Astrocyte of the hippocampus (primary cell): ENCODE data around the gene SYNJ1.
"Not testable (repeated sequence)": the region's sequence is repeated elsewhere in the genome, so short reads cannot be mapped to it uniquely, and the experiment has no call there.

Experiments used
- DNase-seq: peaks from one replicate; pipeline ENCODE4 v3.0.0; 2011; ENCODE audit warnings: low read depth, low spot score

Gene SYNJ1

DNA sequence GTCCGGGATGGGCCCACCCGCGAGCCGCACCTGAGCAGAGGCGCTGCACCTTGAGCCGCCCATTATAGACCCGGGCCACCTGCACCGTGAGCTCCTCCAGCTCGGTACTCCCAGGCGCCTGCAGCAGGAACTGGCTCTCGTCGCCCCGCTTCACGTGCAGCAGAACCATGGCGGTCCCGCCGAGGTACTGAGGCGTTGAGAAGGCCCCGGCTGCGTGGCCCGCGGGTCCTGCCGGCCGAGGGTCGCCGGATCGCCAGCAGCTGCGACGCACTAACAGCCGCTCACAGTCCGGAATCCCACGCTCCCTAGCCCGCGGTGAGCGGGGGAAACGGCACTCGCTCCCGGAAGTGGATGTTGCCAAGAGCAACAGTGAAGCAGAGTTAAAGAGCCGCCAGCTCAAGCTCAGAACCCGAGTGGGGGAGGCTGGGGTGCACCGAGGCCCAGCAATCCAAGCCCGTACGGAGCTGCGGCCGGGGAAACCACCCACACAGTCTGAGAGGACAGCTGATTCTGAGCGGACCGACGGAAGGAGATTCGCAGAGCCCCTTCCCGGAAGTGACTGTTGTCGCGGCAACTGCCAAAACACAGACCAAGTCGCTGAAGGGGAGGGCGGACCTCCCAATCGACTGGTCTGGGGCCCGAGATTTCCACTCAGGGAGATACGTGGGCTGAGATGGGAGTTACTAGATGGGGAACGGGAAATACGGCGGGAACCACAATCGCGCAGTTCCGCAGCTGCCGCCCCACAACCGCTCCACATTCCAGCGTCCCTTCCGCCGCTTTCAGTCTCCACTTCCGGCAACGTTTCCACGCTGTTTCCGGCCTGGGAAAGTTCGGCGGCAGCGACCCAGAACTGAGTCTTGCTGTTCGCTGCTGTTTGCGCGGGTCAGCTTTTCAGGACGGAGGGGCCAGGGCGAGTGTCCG, 115.5 kb downstream of the SYNJ1 start, which contains the start of gene CFAP298:
CFAP298 (minus strand) TSS at position 303 of the 924 bp plus-strand sequence; CDS start at position 169, 134 bp downstream.
- DNase-seq, result peak; percentile 95

- peak; percentile 42 for DNase-seq
Measured at GRCh38 chr21:32611471-32611997, 116.3 kb downstream of the SYNJ1 start.

- DNase-seq, result not testable (repeated sequence)
Measured at GRCh38 chr21:32610940-32611339, 116.9 kb downstream of the SYNJ1 start.

GRCh38 chr21:32608851-32609250, 119.0 kb downstream of the SYNJ1 start:
- no peak for DNase-seq

GRCh38 chr21:32605469-32605868, 122.3 kb downstream of the SYNJ1 start:
- no peak for DNase-seq

DNA sequence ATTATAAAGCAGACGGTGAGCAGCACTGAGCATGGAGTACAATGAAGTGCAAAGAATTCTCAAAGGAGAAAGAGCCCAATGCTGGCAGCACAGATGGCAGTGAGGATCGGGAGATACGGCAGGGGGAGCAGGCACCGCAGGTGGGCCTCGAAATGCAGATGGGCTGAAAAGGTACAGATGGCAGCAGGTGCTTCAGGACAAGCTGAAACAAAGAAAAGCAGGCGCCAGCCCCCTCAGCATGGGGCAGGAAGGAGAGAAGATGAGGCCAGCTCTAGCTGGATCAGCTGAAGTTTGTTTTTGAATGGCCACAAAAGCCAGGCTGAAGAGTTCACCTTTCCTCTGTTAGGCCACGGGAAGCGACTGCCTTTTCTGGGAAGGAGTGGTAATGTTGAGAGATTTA, 123.3 kb downstream of the SYNJ1 start:
- DNase-seq, result no peak

- no peak for DNase-seq
Measured at GRCh38 chr21:32603131-32603530, 124.7 kb downstream of the SYNJ1 start.

GRCh38 chr21:32602099-32602498, 125.7 kb downstream of the SYNJ1 start:
- DNase-seq, result no peak

DNA sequence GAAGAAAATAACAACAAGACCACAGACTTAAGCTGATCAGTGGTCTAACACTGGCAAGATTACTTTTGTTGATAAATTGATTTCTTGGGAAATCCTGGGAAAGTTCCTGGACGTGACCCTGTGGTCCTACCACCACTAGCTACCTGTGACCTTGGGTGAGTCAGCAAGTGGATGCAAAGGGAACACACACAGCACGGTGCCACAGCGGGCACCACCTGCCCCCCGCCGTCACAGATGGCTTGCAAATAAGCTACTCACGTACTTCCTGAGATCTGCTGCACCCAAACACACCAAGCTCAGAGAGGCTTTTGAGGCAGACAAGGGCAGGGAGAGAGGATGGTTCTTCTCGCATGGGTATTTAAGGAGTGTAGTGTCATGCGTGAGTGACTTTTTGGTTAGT, 128.3 kb downstream of the SYNJ1 start:
- peak; percentile 13 for DNase-seq

DNA sequence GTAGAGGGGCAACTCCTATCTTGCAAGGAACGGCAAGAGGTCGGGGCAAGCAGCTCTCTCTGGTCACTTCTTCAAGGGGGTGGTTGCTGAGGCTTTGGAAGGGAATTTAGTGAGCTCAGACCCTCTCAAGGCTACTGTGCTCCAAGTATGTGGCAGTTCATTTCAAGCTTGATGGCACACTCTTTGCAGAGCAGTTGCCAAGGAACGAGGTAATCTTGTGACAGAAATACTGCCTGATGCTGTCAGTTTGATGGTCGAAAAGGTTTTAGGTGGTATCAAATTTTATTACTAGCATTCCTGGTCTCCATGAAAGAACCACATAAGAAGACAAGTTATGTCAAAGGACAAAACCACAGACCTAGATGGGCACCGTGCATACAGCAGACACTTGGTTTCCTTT, 128.7 kb downstream of the SYNJ1 start:
- peak; percentile 54 for DNase-seq

DNA sequence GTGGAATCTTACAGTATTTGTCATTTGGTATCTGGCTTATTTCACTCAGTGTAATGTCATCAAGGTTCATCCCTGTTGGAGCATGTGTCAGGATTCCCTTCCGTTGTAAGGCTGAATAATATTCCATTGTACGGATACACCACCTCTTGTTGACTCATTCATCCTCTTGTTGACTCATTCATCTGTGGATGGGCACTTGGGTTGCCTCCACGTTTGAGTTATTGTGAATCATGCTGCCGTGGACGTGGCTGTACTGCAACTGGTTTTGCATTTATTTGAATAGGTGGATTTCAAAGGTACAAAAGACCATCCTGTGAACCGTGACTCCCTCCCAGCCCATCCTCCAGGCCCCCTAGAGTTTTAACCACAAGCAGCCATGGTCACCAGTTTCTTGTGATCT, 130.6 kb downstream of the SYNJ1 start:
- DNase-seq, result peak; percentile 68

GRCh38 chr21:32595431-32595830, 132.4 kb downstream of the SYNJ1 start:
- DNase-seq, result no peak

GRCh38 chr21:32593690-32594089, 134.1 kb downstream of the SYNJ1 start:
- DNase-seq, result no peak

DNA sequence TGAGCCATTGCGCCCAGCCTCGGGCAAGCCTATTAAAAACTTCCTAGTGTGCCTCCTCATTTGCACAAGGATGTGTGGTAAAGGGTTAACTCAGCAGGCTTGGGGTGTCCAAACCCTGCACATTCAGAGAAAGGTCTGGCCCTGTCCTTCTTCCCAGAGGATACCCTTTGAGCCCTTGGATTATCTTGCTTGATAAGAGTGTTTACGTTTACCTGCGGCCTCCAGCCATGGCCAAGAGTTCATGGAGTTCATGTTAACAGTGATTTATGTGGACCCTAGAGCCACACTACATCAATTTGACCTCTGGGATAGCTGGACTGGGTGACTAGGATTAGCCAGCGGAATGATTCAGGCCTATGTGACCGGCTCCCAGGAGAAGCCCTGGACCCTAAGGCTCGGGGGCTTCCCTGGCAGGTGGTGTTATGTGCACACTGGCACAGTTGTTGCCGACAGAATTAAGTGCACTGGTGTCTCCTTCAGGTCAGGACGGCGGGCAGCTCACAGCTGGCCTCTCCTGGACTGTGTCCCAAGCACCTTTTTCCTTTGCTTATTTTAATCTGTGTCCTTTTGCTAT, 134.8 kb downstream of the SYNJ1 start:
- DNase-seq, result no peak

GRCh38 chr21:32590130-32590529, 137.7 kb downstream of the SYNJ1 start:
- no peak for DNase-seq

DNA sequence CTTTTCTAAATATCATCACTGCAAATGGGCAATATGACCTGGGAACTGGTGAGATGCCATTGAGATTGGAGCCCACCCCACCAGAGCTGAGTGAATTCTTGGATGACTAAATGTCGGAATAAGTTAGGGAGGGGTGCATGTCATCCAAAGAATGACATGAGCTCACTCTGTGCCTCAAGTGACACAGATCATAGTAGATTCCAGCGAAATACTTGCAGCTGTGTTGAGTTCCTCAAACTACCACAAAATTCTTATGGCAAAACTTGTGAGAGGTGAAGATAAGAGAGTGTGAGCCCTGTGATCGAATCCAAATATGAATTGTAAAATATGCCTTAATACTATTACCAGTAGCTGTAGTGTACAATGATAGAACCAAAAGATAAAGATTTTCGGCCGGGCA, 140.2 kb downstream of the SYNJ1 start:
- no peak for DNase-seq

DNA sequence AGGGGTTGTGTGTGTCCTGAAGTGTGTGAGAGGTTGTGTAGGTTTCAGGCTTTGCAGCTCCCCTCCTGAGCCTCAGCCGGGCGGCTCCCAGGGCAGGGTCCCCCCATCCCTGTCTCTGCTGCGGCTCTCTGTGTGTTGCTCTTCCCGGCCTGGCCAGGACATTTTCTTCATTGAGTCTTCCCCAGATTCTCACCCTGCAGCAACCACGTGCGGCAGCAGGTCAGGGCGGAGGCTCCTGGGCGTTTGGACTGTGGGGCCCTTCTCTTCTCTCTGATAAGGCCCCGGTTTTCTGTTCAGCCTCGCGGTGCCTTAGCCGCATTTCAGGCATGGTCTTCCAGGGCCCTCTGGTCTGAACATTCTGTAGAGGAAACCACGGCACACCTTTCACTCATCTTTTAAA, 140.7 kb downstream of the SYNJ1 start:
- no peak for DNase-seq

- DNase-seq, result no peak
Measured at GRCh38 chr21:32585970-32586369, 141.8 kb downstream of the SYNJ1 start.

DNA sequence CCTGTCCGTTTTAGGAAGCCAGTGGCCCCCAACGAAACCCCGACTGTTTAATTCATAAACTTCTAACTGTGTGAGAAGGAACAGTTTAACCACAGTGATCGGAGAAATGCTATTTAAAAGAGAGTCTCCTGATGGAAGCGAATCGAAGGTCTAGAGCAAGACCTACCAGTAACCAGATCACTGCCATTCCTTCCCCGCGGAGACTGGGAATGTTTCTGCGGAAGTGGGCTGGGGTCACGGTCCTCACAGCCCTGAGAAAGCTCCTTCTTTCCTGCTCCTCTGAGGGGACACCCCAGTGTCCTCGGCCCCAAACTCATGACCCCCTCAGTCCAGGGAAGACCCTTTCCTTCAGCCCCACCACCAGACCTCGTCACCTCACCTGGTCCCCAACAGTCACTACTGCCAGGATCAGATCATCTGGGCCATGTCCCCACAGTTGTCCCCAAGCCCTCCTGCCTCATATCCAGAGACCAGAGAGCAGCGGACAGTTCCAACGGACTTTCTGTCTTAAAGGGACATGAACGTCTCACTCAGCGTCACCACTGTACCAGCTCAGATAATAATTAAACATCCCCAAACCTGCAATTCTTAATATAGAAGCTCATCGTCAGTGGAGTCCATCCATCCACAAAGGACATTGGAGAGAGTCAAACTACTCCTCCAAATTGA, 142.6 kb downstream of the SYNJ1 start, which contains the start of gene TCP10L:
TCP10L (minus strand) TSS at position 482 of the 669 bp plus-strand sequence. CDS start 1,219 bp downstream, outside the sequence.
- no peak for DNase-seq

GRCh38 chr21:32584472-32584871, 143.3 kb downstream of the SYNJ1 start:
- no peak for DNase-seq

- no peak for DNase-seq
Measured at GRCh38 chr21:32581732-32582131, 146.1 kb downstream of the SYNJ1 start.

GRCh38 chr21:32580949-32581348, 146.9 kb downstream of the SYNJ1 start:
- DNase-seq, result no peak
